Cortex of kidney (tissue), 1 donor: ENCODE results near the gene STX3.

Source experiments
- DNase-seq: peaks from one replicate; lab custom pipeline; 2025; lab: John Stamatoyannopoulos, UW

STX3 gene

GRCh38 chr11:59754859-59755700 lies at the start of gene STX3:
Gene STX3, plus strand, starts transcription at chr11:59755376. Its CDS starts 230 bp downstream, at chr11:59755606.
- peak; percentile 24 for DNase-seq

GRCh38 chr11:59706518-59707285 lies 48.5 kb upstream of the STX3 start:
- DNase-seq, result no peak

GRCh38 chr11:59707371-59707770 lies 47.8 kb upstream of the STX3 start:
- no peak for DNase-seq

GRCh38 chr11:59708537-59708936 lies 46.6 kb upstream of the STX3 start:
- DNase-seq, result no peak

DNA sequence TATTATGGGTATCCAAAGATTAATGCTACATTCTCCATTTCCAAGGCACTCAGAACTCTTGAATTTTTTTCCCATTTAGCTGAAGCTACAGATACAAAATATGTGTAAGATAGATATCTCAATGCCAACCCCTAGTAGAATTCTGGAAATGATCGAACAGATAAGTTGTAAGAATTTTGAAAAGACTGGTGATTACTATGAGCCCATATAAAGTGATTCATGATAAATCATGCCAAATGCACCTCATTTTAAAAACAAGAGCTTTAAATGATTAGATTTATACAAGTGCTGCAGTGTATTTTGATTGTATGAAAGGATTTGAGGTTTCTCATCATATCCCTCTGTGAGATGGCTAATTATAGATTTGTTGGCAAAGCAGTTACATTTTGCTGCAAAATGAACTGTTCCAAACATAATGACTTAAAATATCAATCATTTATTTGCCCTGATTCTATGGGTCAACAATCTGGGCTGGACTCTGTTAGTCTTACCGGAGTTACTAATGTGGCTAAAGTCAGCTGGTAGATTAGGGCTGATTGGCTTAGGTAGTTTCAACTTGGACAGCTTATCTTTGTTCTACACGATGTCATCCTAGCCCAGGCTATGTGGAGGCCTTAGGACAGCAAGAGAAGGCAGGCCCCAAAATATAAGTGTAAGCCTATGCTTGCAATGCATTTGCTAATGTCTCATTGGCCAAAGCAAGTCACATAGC lies 44.9 kb upstream of the STX3 start:
- no peak for DNase-seq

DNA sequence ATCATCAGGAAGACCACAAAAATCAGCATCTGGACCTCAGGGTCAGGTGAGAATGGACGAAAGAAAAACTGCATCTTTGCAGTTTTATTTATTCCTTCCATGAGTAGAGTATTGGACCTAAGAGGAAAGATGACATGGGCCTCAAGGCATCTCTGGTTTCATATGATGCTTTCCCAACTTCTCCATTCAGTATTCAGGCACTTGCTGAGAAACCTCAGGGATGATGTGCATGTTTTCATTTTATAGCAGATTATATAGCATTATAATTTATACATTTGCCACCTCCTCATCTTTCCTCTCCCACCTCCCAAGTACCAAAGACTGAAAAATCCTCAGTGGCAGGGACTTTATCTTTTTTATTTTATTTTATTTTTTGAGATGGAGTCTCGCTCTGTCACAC lies 41.4 kb upstream of the STX3 start, which contains the start of gene OR10V1:
TSS of gene OR10V1 (minus strand) at position 101 of the 400 bp plus-strand sequence. CDS start at position 101, 0 bp downstream.
- no peak for DNase-seq

DNA sequence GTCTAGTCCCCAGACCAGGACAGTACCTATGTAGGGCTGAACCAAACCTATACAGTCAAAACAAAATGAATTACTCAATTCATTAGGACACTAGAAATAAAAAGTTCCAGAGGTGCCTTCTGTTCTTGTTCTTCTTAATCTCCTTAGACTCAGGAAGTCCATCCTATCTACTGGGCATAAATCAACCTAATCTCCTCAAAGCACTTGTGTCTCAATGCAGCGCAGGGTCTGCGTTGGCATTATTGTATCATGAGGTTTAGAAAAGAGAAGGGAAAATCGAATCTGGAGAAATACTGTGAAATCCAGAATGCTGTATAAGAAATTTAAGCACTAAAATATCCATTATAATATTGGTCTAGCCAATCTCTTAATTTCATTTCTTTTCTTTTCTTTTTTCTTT lies 39.1 kb upstream of the STX3 start:
- no peak for DNase-seq

- no peak for DNase-seq
Observed at GRCh38 chr11:59719556-59719955, 35.6 kb upstream of the STX3 start.

DNA sequence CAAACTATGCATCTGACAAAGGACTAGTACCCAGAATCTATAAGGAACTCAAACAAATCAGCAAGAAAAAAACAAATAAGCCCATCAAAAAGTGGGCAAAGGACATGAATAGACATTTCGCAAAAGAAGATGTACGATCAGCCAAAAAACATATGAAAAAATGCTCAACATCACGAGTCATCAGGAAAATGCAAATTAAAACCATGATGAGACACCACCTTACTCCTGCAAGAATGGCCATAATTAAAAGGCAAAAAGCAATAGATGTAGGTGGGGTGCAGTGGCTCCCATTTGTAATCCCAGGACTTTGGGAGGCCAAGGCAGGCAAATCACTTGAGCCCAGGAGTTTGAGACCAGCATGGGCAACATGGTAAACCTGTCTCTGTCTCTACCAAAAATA lies 31.1 kb upstream of the STX3 start:
- DNase-seq, result no peak

DNA sequence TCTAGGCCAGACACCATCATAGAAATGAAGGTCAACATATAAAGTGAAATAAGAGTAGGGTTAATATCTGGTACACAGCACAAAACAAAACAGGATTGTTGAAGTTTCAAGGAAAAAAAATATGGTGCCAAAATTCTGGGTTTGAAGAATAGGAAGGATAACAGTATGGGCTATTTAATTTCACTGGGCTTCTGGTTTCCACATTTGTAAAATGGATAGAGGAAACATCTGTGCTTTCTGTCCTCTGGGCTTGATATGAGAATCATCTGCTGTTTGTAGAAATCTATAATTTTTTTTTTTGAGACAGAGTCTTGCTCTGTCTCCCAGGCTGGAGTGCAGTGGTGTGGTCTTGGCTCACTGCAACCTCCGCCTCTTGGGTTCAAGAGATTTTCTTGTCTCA lies 27.8 kb upstream of the STX3 start:
- no peak for DNase-seq

DNA sequence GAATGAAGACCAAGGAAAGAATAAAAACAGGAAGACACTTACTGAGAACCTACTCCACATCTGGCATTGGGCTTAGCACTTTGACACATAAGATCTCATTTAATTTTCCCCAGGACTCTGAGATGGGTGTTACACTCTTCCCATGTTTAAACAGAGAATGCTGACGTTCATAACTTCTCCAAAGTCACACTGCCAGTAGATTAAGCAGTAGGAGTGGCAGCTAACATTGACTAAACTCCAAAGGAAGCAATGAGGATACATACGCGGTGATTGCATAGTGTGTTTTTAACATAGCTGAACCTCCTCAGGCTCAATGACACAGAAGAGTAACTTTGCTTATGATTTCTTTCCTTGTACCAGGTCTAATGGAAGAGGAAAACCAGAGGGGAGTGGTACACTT lies 27.0 kb upstream of the STX3 start:
- DNase-seq, result no peak

DNA sequence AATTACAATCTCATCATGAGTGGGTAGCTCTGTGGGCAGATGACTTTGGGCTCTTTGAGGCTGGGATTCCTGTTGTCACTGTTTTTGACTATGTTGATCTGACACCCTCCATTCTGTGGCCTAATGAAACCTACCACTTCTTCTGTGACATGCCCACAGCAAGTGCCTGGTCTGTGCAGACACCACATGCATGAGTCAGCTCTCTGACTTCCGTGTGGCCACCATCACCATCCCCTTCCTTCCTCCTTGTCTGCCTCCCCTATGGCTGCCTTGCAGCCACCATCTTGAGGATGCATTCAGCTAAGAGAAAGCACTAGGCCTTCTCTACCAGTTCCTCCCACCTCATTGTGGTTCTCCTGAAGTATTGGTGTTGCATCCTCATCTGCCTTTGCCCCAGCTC lies 26.3 kb upstream of the STX3 start:
- no peak for DNase-seq

GRCh38 chr11:59729834-59730233 lies 25.3 kb upstream of the STX3 start:
- DNase-seq, result no peak

GRCh38 chr11:59730896-59731565 lies 24.1 kb upstream of the STX3 start:
- no peak for DNase-seq

GRCh38 chr11:59746111-59746510 lies 9.1 kb upstream of the STX3 start:
- DNase-seq, result no peak

DNA sequence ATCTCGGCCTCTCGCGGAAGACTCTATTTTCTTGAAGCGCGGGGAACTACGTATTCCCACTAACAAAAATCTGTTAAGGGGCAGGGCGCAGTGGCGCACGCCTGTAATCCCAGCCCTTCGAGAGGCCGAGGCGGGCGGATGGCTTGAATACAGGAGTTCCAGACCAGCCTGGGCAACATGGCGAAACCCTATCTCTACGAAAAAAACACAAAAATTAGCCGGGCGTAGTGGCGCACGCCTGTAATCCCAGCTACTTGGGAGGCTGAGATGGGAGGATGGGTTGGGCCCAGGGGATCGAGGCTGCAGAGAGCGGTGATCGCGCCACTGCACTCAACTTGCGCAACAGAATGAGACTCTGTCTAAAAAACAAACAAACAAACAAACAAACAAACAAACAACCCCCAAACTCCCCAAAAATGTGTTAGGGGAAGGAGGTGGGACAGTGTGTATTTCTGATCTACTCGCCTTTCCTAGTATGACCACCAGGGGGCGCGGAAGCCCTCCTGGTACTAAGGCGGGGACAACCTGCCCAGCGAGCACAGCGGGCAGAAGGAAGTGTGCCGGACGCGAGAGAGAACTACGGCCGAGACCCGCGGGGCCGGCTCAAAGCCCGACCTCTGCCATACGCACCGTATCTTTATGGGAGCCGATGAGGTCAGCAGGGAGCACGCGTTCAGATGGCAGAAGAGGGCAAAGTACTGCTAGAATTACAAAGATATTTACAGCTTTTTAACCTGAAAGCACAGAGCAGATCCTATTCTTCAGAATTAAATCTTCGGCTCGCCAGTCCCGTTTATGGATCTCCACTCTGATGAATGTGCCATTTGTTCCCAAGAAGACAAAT lies 1.3 kb upstream of the STX3 start:
- DNase-seq, result no peak

- DNase-seq, result no peak
Observed at GRCh38 chr11:59754494-59754858, 700 bp upstream of the STX3 start.

- no peak for DNase-seq
Observed at GRCh38 chr11:59755701-59756557, 753 bp downstream of the STX3 start.

GRCh38 chr11:59756558-59756840 lies 1.3 kb downstream of the STX3 start:
- DNase-seq, result no peak

DNA sequence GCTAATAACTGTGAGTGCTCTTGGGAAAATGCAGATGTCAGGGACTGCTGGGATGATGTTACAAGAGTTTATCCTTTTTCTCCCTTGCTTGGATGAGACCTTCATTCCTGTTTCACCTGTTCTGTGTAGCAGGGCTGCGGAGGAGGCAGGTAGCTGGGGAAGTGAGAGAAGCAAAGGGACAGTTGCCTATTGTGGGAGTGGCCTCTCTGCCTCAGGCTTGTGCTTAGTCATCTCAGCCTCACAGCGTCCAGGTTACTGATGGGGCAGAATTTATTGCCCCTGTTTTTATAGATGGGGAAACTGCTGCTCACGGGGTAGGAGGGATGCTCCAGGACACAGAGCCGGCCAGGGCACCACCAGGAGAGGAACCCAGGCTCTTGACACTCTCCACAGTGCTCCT lies 1.7 kb downstream of the STX3 start:
- no peak for DNase-seq
